Epithelial cell of esophagus (primary cell): Measurements from ENCODE around the gene IQCE.
A peak's percentile ranks its signal among the peaks of the same experiment; 100 is the strongest.

ENCODE experiments used
- DNase-seq: peaks from one replicate; pipeline ENCODE4 v3.0.0; 2010; ENCODE audit warnings: low read depth
- H3K4me3 ChIP-seq: 2 replicates; pipeline ENCODE4 v1.5.1; 2011; ENCODE audit warnings: mild to moderate bottlenecking, low read length, control low read depth
- TF ChIP-seq, protein P1 (sequence below): IDR thresholded peaks from 2 replicates; pipeline ENCODE4 v1.5.1; 2011; ENCODE audit warnings: low read depth, mild to moderate bottlenecking, low read length, control low read depth, inconsistent platforms; ENCODE audit not compliant: insufficient read depth; ENCODE audit errors: missing control alignments

IQCE gene

DNA sequence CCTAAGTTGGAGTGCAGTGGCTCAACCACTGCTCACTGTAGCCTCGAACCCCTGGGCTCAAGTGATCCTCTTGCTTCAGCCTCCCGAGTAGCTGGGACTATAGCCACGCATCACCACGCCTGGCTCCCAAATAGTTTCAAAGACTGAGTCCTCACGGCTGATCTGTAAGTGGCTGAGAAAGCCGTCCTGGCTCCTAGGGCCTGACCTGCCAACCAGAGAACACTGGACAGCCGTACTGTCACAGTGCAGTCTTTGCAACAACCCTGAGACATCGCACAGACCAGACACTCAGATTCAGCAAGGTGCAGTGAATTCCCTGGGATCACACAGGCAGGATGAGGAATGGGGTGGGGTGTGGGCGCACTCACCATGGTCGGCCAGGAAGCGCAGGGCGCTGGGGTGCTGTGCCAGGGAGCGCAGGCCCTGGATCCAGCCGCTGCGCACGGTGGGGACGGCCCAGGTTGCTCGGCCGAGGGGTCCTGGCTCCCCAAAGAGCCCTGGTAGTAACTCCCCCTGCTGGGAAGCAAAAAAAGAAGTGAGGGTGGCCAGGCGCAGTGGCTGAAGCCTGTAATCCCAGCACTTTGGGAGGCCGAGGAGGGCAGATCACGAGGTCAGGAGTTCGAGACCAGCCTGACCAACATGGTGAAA lies 14.1 kb upstream of the IQCE start:
- no peak overlapping the region for H3K4me3 ChIP-seq
- no peak for DNase-seq
- TF ChIP-seq, protein P1, sequence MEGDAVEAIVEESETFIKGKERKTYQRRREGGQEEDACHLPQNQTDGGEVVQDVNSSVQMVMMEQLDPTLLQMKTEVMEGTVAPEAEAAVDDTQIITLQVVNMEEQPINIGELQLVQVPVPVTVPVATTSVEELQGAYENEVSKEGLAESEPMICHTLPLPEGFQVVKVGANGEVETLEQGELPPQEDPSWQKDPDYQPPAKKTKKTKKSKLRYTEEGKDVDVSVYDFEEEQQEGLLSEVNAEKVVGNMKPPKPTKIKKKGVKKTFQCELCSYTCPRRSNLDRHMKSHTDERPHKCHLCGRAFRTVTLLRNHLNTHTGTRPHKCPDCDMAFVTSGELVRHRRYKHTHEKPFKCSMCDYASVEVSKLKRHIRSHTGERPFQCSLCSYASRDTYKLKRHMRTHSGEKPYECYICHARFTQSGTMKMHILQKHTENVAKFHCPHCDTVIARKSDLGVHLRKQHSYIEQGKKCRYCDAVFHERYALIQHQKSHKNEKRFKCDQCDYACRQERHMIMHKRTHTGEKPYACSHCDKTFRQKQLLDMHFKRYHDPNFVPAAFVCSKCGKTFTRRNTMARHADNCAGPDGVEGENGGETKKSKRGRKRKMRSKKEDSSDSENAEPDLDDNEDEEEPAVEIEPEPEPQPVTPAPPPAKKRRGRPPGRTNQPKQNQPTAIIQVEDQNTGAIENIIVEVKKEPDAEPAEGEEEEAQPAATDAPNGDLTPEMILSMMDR = no peak

- H3K4me3 ChIP-seq = no peak overlapping the region
Measured at GRCh38 chr7:2545746-2546425, 12.9 kb upstream of the IQCE start.

DNA sequence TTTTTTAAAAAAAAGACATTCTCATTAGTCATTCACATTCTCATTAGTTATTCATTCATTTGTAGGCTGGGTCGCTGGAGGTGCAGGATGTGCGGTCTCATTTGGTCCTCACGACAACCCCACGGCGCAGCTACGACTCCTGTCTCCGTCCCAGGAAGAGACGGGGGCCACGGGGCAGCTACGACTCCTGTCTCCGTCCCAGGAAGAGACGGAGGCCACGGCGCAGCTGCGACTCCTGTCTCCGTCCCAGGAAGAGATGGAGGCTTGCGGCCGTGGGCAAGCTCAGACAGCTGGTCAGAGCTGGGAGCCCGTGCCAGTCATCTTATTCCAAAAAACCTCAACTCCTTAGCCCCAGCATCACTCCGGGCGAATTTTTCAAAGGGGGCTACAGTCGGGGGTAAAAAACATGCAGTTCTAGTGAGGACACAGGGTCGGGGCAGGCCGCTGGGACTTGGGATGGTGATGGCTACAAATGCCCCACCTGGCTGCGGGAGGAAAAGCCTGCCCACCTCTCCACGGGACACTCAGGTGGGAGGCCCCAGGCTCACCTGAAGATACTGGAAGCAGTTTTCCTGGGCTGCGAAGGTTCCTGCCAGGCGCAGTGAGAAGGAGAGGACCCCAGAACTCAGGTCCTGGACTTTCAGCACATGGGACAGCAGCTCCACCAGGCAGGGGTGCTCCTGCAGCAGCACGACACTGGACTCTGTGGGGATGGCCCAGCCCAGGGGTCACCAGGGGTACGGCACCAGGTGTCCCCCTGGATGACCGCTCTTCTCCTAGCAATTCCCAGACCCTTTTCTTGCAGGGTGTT lies 11.8 kb upstream of the IQCE start:
- no peak overlapping the region for H3K4me3 ChIP-seq
- TF ChIP-seq, protein P1 = no peak
- no peak for DNase-seq

More at GRCh38 chr7:2545746-2546425, 12.9 kb upstream of the IQCE start:
- TF ChIP-seq, protein P1 = no peak
- no peak for DNase-seq

GRCh38 chr7:2551418-2551817 lies 7.4 kb upstream of the IQCE start:
- H3K4me3 ChIP-seq = no peak overlapping the region
- TF ChIP-seq, protein P1 = no peak
- no peak for DNase-seq

DNA sequence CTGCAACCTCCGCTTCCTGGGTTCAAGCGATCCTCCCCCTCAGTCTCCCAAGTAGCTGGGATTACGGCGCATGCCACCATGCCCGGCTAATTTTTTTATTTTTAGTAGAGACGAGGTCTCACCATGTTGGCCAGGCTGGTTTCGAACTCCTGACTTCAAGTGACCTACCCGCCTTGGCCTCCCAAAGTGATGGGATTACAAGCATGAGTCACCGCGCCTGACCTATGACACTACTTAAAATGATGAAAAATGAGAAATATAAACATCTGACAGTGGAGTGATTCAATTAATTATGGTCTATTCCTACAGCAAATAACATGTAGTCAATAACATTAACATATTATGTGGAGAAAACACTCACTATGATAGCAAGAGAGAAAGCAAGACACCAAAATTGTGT lies 5.7 kb upstream of the IQCE start:
- TF ChIP-seq, protein P1 = no peak
- no peak for DNase-seq
- no peak overlapping the region for H3K4me3 ChIP-seq

GRCh38 chr7:2553831-2554581 lies 4.8 kb upstream of the IQCE start:
- TF ChIP-seq, protein P1 = no peak
- H3K4me3 ChIP-seq = peak overlapping the region; percentile 73
- DNase-seq = peak; percentile 67
